HG03135 (cell line): ENCODE data around the gene KCNG2.
"Not testable (repeated sequence)": the region's sequence is repeated elsewhere in the genome, so short reads cannot be mapped to it uniquely, and the experiment has no call there.

Experiments used
- ATAC-seq: cut with Tn5 transposase; IDR thresholded peaks from one replicate; pipeline ENCODE4 v1.9.1; 2021; ENCODE audit warnings: mild to moderate bottlenecking, moderate library complexity; ENCODE audit not compliant: unreplicated experiment

KCNG2 gene

GRCh38 chr18:79851489-79851888 is 53.8 kb downstream of the KCNG2 start:
- no peak for ATAC-seq

- ATAC-seq: no peak
Observed at GRCh38 chr18:79851950-79852349, 54.2 kb downstream of the KCNG2 start.

- no peak for ATAC-seq
Observed at GRCh38 chr18:79852561-79853302, 55.0 kb downstream of the KCNG2 start.

GRCh38 chr18:79853303-79853992 is 55.7 kb downstream of the KCNG2 start:
- ATAC-seq: no peak

- no peak for ATAC-seq
Observed at GRCh38 chr18:79853993-79854364, 56.2 kb downstream of the KCNG2 start.

GRCh38 chr18:79855147-79855933 is 57.6 kb downstream of the KCNG2 start:
- no peak for ATAC-seq

- ATAC-seq: peak; percentile 64
Observed at GRCh38 chr18:79856119-79857007, 58.6 kb downstream of the KCNG2 start.

- ATAC-seq: no peak
Observed at GRCh38 chr18:79857082-79857671, 59.4 kb downstream of the KCNG2 start.

- no peak for ATAC-seq
Observed at GRCh38 chr18:79859314-79859713, 61.6 kb downstream of the KCNG2 start.

GRCh38 chr18:79861687-79862086 is 63.9 kb downstream of the KCNG2 start:
- no peak for ATAC-seq

- no peak for ATAC-seq
Observed at GRCh38 chr18:79862562-79862961, 64.8 kb downstream of the KCNG2 start.

GRCh38 chr18:79863161-79864005 is 65.6 kb downstream of the KCNG2 start:
- no peak for ATAC-seq

- ATAC-seq: no peak
Observed at GRCh38 chr18:79864006-79864725, 66.4 kb downstream of the KCNG2 start.

GRCh38 chr18:79864955-79865354 is 67.2 kb downstream of the KCNG2 start:
- ATAC-seq: not testable (repeated sequence)

GRCh38 chr18:79865951-79866350 is 68.2 kb downstream of the KCNG2 start:
- not testable (repeated sequence) for ATAC-seq

- no peak for ATAC-seq
Observed at GRCh38 chr18:79866889-79867574, 69.3 kb downstream of the KCNG2 start.

GRCh38 chr18:79867666-79868065 is 69.9 kb downstream of the KCNG2 start:
- no peak for ATAC-seq

GRCh38 chr18:79868168-79868784 is 70.5 kb downstream of the KCNG2 start:
- no peak for ATAC-seq
